AG09319 (cell line): ENCODE data around the gene EPB41L2.

Source experiments
- DNase-seq: peaks from one replicate; pipeline ENCODE4 v3.0.0-alpha.2; 2010; ENCODE audit warnings: low read depth; ENCODE audit errors: extremely low read depth
- CTCF ChIP-seq: IDR thresholded peaks from 2 replicates; pipeline ENCODE4 v1.5.1; 2011; ENCODE audit warnings: low read depth, mild to moderate bottlenecking, inconsistent platforms, low read length, moderate library complexity

The EPB41L2 gene

GRCh38 chr6:130965656-130966055 lies 97.4 kb downstream of the EPB41L2 start:
- peak; percentile 62 for DNase-seq
- no peak for TF ChIP-seq CTCF

- DNase-seq: no peak
- TF ChIP-seq CTCF: no peak
These were observed 98.0 kb downstream of the EPB41L2 start for GRCh38 chr6:130964808-130965604.

DNA sequence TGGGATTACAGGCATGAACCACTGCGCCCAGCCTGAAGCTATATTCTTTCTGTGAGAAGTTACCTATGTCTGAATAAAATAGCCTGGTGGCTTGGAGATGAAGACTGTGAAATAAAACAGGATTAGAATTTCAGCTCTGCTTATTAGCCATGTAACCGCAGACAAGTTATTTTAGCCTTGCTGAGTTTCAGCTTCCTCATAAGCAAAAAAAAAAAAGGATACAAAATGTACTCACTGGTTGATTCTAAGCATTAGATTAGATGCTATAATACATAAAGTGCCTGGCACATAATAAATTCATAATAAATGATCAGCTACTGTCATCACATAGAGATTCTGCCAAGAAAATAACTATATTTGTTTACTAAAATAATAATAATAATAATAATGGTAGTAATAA lies 98.8 kb downstream of the EPB41L2 start:
- no peak for TF ChIP-seq CTCF
- DNase-seq: no peak

DNA sequence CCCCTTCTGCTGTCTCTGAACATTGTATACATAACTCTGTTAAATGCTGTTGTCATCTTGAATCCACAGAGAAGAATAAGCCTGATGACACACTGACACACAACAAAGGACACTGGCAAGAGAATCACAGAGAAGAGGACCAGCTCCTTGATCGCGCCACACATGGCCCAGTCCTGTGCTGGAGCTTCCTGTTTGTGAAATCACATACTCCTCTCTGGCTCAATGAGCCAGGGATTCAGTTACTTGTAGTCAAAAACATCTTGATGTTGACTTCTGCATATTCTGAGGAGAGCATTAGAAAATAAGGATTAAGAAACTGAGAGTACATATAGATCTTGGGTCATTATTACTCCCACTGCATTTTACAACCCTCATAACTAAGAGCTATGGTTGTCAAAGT lies 100.1 kb downstream of the EPB41L2 start:
- no peak for TF ChIP-seq CTCF
- no peak for DNase-seq

- no peak for TF ChIP-seq CTCF
These were observed 101.9 kb downstream of the EPB41L2 start for GRCh38 chr6:130961148-130961547.

GRCh38 chr6:130959951-130960350 lies 103.1 kb downstream of the EPB41L2 start:
- no peak for TF ChIP-seq CTCF
- no peak for DNase-seq

More at GRCh38 chr6:130961148-130961547, 101.9 kb downstream of the EPB41L2 start:
- no peak for DNase-seq

DNA sequence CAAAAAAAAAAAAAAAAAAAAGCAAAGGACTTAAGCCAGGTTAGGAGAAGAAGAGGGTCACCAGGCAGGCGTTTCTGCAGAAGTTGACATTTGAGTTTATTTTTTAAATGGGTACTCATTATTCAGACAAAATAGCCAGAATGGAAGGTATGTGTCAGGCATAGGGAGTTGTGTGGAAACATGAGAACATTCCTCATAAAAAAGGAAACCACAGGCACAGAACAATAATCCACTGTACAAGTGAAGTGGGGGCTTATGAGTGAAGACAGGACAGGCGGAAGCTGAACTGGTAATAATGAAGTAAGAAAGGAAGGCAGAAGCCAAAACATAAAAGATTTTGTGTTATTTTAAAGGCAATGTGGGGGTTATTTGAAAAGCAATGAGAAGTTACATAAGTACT lies 104.6 kb downstream of the EPB41L2 start:
- TF ChIP-seq CTCF: no peak
- no peak for DNase-seq
